ENCODE results near the gene FSTL1. TPM values are rescaled to one million over a fixed set of nuclear protein-coding genes. Genes with fewer than 3 reads are reported as not detected.

The FSTL1 gene
- total and polyA plus RNA-seq, 2 of the 8 experiments (the other 6 are each of a cell fraction or from before 2014, with no cell fraction given), result 158 to 516 TPM

GRCh38 chr3:120436523-120437050 is 14.2 kb downstream of the FSTL1 start:
- no peak overlapping the region for H2BK120ac ChIP-seq (replicated peaks; ENCODE audit: low read depth, low read length)
- FAIRE-seq (no peak), DNase-seq (ENCODE audit: low read depth in 1 of 2, low spot score in 2 of 2) (no peak)
- peak overlapping the region; percentile 31 to 35; a peak in 2 of 4 replicates for H3K4me2 ChIP-seq (ENCODE audit: insufficient read depth in 1 of 2, low read depth in 2 of 2, low read length in 2 of 2)
- H4K20me1 ChIP-seq (replicated peaks in 1 of 2; ENCODE audit: control insufficient read depth in 1 of 2, insufficient read depth in 2 of 2, low read length in 2 of 2), result peaks cover 0 to 11% of the 10 kb centered on the region in 2 experiments
- H3K4me1 ChIP-seq (replicated peaks in 1 of 4; ENCODE audit: control insufficient read depth in 3 of 4, insufficient read depth in 4 of 4, low read length in 3 of 4), result peaks cover 3 to 24% (median 16%) of the 10 kb centered on the region in 4 experiments
- no peak overlapping the region for H4K91ac ChIP-seq (replicated peaks; ENCODE audit: insufficient read length, low read length)
- H2BK12ac ChIP-seq (ENCODE audit: low read depth, low read length), result no peak overlapping the region
- H4K5ac ChIP-seq (ENCODE audit: insufficient read length, low read depth, low read length), result no peak overlapping the region
- H3K56ac ChIP-seq (replicated peaks; ENCODE audit: insufficient read length, low read depth, low read length), result no peak overlapping the region
- no peaks in the 10 kb centered on the region for H3K9me3 ChIP-seq (ENCODE audit: insufficient read depth in 2 of 2, low read depth in 1 of 2, low read length in 1 of 2)
- H3K79me2 ChIP-seq (ENCODE audit: control insufficient read depth in 1 of 2, insufficient read depth in 2 of 2, low read length in 2 of 2), result peaks cover 0 to 92% of the 10 kb centered on the region in 2 experiments; a peak in 3 of 4 replicates
- H3K27me3 ChIP-seq (replicated peaks in 1 of 4; ENCODE audit: control insufficient read depth in 3 of 4, extremely low read depth in 1 of 4, insufficient read depth in 3 of 4, low read length in 3 of 4), result no peaks in the 10 kb centered on the region
- H3K79me1 ChIP-seq (ENCODE audit: low read depth, low read length), result peaks cover 3% of the 10 kb centered on the region; the same call in 1 of the 2 replicates
- no peak overlapping the region for H3K9ac ChIP-seq (replicated peaks in 1 of 4; ENCODE audit: extremely low read depth in 1 of 4, low read depth in 3 of 4, low read length in 3 of 4)
- no peak overlapping the region for H2AK5ac ChIP-seq (ENCODE audit: low read depth, low read length)
- 85% methylated on average over 4 of the region's 4 CpGs; no CpG with 5 or more reads in 1 of the 2 experiments for WGBS, 2 experiments (ENCODE audit: extremely low coverage in 1 of 2, insufficient coverage in 1 of 2, insufficient read length in 1 of 2, insufficient replicate concordance in 2 of 2, low coverage in 1 of 2, low lambda C conversion rate in 2 of 2, missing lambda C conversion rate in 1 of 2)
- ChIA-PET POLR2A (ENCODE audit: partially characterized antibody) (interaction anchor here (0.6 to 21.2 kb wide), 9 partner anchors 5 to 122 kb away, joined by 3 to 299 read pairs (median 4); partner anchors contain the start of genes FSTL1 and LRRC58), CTCF (ENCODE audit: partially characterized antibody) (interaction anchor here (0.6 to 23.6 kb wide), 13 partner anchors 8 to 124 kb away, joined by 3 to 294 read pairs (median 3); partner anchors contain the start of gene FSTL1)
- no peak overlapping the region; the same call in 1 of the 2 replicates for H2BK20ac ChIP-seq (ENCODE audit: low read length)
- H3K14ac ChIP-seq (ENCODE audit: insufficient read length), result no peak overlapping the region
- H2AFZ ChIP-seq (ENCODE audit: low read length), result no peak overlapping the region
- H3K23ac ChIP-seq (ENCODE audit: insufficient read length), result no peak overlapping the region
- TF ChIP-seq POLR2A (IDR thresholded peaks at IDR 0.05; ENCODE audit: control extremely low read depth in 1 of 2, low read depth in 2 of 2, low read length in 2 of 2) (peak in 1 of 2 experiments; percentile 47; a peak in 1 of 3 replicates), TEAD4 (IDR thresholded peaks at IDR 0.05; ENCODE audit: low read depth, low read length) (peak; percentile 19; the same call in 1 of the 2 replicates), RBBP5 (IDR thresholded peaks at IDR 0.05; ENCODE audit: borderline replicate concordance, low read depth, low read length) (no peak), POLR2AphosphoS5 (IDR thresholded peaks at IDR 0.05; ENCODE audit: low read depth, low read length) (peak; percentile 62; the same call in 1 of the 2 replicates), ATF2 (IDR thresholded peaks at IDR 0.05; ENCODE audit: low read length) (no peak), ATF3 (IDR thresholded peaks at IDR 0.05; ENCODE audit: insufficient read depth, low read depth, low read length) (no peak)
- H3K23me2 ChIP-seq (ENCODE audit: low read depth, low read length), result no peaks in the 10 kb centered on the region
- H2BK5ac ChIP-seq (ENCODE audit: low read depth, low read length), result peak overlapping the region; percentile 22; the same call in 1 of the 2 replicates
- H3K4ac ChIP-seq (replicated peaks; ENCODE audit: insufficient read length, low read depth, low read length), result no peak overlapping the region
- no peak overlapping the region for H3K4me3 ChIP-seq (ENCODE audit: extremely low read depth in 1 of 4, insufficient read depth in 2 of 4, low read depth in 3 of 4, low read length in 4 of 4)
- no peak overlapping the region for H4K8ac ChIP-seq (ENCODE audit: extremely low read depth, insufficient read depth, low read length)
- H3K18ac ChIP-seq (ENCODE audit: extremely low read depth, low read length), result no peak overlapping the region
- H2BK15ac ChIP-seq (ENCODE audit: low read length), result no peak overlapping the region
- H3K36me3 ChIP-seq (ENCODE audit: control insufficient read depth in 2 of 4, insufficient read depth in 4 of 4, low read length in 3 of 4), result peaks cover 16 to 47% (median 35%) of the 10 kb centered on the region in 4 experiments
- 0 out of 2 replicates have a peak overlapping the region, but pooled peaks have one; percentile 37 for H3K27ac ChIP-seq (ENCODE audit: low read depth, low read length)
